ENCODE data around the gene VASH2.
A peak's percentile ranks its signal among the peaks of the same experiment; 100 is the strongest.
"Not testable (repeated sequence)": the region's sequence is repeated elsewhere in the genome, so short reads cannot be mapped to it uniquely, and the experiment has no call there.

Gene VASH2

DNA sequence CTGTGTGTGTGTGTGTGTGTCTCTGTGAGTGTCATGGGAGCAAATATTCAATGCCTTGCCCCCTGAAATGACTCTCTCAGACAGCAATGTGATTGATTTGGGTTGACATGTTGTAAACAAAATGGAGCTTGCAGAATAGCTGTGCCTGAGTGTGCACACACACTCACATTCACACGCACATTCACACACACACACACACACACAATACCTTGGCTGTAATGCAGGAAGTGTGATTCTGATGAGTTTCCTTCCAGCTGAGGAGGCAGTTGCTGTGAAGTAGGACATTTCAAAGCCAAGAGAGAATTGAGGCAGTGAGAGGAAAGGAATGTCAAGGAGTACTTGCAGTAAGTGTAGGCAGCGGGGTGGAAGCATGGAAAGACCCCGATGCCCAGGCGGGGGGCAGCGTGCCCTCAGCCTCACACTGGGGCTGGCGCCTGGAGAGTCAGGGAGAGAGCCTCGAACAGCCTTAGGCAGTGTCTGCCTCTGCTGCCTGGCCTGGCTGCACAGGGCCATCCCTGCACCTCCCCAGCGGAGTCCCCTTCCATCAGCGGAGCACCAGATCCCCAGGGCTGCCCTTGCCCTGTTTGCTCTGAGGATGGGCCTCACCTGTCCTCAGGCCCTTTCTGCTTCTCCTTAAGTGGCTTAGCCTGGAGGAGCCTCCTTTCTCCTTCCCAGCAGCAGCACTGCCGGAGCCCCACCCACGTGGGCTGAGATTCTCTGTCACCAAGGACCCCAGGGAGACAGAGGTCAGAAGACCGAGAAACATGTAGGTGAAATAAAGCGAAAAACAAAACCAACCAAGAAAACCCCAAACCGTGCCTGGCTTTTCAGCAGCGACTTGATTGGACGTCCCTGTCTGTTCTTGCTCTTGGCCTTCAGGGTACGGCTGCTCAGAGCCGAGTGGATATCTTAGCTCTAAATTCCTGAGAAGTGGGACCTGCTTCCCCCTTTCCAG lies 9.2 kb downstream of the VASH2 start:
- no peak for DNase-seq

DNA sequence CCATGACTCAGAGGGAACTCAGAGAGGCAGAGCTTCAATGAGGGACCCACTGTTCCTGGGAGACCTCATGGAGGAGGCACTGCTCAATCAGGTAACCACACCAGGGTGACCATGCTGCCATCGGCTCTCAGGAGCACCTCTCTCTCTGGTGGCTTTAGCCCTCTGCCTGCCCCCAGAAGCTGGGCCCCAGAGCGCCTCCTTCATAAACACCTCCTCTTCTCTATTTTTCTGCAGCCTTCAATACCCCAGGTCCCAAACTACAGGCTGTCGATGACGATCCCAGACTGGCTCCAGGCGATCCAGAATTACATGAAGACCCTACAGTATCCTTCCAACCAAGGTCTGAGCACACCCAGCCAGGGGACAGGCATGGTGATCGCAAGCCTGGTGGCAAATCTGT lies 10.6 kb downstream of the VASH2 start:
- no peak for DNase-seq

DNA sequence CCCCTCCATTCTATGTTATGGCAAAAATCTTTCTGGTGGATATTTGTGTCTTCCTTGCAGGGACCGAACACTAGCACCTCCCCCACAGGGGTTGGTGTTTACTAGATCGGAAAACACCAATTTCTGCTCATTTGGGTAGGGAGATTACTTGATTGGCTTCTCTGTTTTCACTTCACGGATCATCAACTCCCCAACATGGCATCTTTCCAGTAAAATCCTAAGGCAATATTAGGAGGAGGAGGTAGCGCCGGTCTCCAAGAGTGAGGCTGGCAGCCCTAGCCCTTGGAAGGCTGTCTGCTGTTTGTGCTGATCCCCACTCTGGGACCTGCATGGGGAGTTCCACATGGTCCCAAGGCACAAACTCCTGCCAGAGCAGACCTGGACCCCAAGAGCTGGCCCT lies 12.2 kb downstream of the VASH2 start:
- no peak for DNase-seq

DNA sequence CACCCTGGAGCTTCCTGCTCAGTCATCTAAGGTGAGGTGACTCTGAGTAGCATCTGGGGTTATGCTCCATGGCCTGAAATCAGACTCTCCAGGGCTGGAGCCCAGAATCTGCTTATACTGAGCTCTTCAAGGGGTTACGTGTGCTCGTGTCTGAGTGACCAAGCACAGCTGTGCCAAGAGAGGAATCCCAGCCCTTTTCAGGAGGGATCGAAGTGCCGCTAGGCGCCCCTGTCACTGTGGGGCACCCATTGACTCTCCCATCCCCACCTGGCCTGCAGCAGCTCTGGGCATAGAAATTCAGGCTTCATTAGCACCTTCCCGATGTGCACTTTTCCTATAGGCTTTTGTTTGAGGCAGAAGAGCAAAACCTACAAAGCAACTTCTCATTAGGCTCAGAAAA lies 13.8 kb downstream of the VASH2 start:
- DNase-seq: no peak

DNA sequence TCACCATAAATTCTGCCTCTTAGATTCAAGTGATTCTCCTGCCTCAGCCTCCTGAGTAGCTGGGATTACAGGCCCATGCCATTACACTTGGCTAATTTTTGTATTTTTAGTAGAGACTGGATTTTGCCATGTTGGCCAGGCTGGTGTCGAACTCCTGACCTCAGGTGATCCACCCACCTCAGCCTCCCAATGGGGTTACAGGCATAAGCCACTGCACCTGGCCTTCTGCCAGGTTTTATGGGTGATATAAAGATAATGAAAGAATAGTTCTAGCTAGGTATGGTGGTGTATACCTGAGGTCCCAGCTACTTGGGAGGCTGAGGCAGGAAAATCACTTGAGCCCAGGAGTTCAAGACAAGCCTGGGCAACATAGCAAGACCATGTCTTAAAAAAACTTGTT lies 14.7 kb downstream of the VASH2 start:
- not testable (repeated sequence) for DNase-seq

DNA sequence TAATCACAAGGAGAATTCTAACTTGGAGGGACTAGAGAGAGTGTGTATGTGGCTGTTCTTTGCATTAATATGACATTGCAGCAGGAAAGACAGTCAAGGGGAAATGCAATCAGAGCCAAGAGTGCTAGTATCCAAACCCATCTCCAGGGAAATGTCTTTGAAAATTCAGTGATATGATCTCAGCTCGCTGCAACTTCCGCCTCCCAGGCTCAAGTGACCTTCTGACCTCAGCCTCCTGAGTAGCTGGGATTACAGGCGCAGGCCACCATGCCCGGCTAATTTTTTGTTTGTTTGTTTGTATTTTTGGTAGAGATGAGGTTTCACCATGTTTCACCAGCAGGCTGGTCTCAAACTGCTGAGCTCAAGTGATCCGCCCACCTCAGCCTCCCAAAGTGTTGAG lies 16.3 kb downstream of the VASH2 start:
- no peak for DNase-seq

DNA sequence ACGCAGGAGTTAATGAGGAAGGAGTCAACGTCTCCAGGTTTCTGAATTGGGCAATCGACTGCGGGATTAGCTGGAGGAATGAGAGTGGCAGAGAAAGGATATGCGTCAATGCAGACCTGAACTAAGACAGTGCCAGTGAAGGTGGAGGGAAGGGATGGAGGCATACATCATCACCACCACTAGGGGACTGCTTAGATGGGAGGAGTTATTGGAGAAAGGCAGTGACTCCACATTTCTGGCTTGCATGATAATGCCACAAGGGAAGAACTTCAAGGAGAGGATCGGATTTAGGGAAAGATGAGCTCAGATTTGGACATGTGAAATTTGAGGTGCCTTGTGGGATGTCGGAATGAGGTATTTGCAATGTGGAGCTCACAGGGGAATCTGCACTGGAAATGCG lies 17.5 kb downstream of the VASH2 start:
- no peak for DNase-seq

DNA sequence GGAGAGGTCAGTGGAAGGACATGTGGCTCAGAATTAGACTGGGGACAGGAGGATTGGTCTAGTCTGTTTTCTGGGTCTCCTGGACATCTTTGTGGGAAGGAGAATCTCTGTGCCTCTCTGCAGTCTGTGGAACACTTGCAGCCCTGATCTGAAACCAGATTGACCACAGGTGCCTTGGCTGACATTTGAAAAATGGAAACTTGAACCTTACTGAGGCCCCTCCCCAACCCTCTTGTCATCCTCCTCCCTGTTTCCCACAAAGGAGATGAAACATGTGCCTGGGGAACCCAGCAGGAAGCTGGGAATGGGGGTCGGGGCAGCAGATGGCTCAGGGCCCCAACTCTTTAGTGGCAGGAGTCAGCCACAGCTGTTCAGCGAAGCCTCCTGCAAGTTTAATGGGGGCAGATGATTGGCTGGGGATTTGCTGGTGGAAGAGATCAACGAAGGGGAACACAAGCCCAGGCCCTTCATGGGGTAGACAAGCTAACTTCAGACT lies 18.1 kb downstream of the VASH2 start:
- DNase-seq: no peak

DNA sequence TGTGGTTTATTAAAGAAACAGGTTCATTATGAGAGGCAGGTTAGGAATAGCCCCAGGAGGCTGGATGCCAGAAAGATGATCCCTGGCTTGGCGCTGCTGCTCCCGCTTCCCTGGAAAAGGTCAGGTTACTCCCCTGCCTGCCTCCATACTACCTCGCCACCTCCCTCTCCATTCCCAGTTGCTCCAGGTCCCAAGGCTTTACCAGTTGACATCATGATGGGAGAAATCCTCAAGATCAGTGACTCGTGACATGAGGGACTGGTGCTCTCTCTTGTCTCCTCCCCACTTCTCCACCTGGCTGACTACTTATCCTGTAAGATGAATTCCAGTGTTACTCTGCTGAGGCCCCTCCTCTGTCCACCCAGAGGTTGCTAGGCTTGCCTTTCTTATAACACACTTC lies 19.7 kb downstream of the VASH2 start:
- no peak for DNase-seq

DNA sequence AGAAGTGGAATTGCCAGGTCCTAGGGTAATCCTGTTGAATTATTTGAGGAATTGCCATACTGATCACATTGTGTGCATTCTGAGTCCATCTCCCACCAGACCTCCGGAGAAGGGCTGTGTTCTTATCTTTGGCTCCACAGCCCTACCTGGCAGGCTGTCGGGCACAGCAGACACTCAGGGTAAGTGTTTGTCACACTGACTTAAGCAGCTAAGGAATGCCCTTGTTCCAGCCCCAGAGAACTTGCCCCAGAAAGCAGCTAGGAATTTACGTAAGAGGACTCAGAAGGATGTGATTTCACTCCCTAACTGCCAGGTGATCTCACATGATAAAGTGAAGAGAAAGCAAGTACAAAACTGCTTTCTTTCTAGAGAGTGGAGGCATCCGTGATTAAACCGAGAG lies 21.0 kb downstream of the VASH2 start:
- no peak for DNase-seq

DNA sequence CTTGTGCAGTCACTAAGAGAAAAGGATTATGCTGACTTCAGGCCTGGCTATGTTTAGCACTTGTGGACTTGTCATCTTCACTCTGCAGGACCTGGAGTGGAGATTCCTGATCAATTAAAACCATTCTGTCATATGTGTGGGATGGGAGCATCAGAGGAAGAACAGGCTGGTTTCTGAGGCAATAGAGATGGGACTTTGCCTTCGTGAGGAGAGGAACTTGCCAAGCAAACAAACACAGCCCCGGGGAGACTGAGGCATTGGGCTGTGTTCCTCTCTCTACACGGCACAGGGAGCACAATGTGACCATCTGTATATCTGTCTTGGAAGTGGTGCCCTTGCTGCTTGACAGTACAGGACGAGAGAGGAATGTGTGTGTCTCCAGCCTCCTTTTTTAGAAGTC lies 23.1 kb downstream of the VASH2 start:
- DNase-seq: no peak

DNA sequence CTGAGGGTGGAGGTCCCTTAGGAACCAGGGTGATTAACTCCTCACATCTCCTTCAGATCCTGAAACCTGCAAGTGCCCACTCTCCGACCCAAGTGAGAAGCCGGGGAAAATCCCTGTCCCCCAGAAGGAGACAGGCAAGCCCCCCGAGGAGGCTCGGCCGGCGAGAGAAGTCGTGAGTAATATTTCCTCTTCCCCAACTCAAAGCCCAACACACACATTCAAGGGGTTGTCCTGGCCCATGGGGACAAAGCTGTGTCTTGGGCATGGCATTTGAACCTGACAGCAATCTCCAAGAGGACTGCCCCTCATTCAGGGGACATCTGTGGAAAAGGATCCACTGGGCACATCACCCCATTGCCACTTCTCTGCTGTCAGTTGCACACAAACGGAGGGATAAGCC lies 23.6 kb downstream of the VASH2 start:
- no peak for DNase-seq

DNA sequence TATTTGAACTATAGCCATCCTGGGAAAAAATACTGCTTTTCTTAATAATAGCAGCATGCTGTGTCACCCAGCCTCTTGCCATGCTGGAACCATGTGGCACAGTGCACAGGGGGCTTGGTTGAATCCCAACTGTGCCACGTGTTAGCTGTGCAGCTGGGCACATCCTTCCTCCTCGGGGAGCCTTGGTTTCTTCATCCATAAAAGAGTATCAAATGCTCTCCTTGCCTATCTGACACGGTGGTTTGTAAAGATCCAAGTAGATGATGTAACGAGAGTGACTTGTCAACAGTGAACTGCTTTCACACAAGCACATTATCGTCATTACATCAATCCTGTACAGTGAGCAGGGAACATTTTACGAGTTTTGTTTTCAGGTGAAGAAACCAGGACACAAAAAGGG lies 24.4 kb downstream of the VASH2 start:
- DNase-seq: no peak

DNA sequence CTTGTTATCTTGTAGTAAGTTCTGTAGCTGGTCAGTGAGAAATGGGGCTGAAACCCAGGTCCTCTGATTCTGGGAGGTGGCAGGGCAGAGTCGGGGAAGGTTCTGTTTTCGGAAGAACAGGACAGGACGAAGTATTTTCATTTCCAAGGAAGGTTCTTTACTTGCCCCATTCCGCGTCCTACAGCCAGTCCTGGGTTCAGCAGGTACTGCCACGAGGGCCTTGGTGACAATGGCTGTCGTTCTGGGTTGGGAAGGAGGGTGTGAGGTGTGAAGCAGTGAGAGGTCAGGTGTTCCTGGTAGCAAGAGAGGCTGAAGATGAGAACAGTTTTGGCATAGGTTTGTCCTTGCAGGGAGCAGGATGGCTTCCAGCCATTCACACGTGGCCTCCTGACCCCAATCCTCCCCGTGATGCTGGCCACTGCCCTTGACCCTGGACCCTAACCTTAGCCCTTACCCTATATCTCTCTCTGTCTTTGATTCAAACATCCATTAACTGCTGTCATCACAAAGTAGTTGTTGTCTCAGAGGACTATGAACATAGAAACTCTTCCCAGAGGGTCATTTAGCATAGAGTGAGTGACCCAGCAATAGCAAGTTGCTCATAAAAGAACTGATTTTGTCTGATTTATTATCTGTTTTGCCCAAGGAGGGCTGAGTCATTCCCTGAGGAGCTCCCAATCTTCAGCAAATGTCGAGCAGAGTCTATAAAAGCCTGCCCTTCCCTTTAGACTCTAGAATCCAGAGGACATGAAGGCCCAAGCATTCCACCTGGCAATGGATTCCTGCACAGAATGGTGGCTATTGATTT lies 25.0 kb downstream of the VASH2 start:
- DNase-seq: no peak

DNA sequence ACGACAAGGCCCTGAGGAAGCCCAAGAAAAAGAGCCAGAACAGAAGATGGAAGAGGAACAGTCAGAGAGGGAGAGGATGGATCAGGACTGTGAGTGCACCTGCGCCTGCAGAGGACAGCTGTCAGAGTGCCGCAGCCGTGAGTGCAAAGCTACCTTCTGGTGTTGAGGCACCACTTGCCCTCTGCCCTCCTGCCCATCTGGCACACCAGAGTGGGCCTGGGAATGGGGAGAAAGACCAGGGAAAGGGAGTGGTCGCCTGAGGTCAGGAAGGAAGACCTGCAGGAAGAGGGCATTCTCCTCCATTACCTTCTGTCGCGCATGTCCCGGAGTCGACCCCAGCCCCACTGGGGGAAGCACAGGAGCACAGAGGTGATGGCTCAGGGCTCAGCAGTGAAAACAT lies 26.2 kb downstream of the VASH2 start:
- no peak for DNase-seq

DNA sequence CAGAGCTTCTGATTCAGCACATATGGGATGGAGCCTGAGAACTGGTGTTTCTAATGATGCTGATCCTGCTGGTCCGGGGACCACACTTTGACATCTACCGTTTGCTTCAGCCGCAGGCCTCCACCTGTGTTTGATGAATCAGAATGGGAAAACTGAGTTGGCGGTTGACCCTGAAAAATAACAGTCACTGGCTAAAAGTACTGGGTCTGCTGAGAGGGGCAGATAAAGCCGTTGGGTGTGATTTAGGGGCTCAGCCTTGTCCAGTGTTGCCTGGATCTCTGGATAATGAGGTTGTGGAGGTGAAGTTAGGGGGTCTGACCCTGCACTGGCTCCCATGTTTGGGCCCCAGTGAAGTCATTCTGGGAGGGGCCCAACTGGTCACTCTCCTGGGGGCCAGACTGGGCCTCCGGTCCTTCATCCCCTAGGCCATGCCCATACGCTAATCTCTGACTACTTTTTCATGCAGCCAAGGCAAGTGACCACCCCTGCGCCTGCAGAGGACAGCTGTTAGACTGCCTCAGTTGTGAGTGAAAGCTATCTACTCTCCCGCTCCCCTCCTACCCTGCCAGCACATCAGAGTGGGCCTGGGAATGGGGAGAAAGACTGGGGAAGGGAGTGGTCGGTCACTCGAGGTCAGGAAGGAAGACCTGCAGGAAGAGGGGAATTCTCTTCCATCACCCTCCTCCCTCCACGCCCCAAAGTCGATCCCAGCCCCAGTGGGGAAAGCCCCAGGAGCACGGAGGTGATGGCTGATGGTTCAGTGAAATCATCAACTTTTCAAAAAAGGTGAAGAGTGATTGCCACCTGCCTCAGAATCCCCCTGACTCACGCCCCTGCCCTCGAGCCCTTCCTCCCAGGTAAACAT lies 27.7 kb downstream of the VASH2 start:
- DNase-seq: no peak

DNA sequence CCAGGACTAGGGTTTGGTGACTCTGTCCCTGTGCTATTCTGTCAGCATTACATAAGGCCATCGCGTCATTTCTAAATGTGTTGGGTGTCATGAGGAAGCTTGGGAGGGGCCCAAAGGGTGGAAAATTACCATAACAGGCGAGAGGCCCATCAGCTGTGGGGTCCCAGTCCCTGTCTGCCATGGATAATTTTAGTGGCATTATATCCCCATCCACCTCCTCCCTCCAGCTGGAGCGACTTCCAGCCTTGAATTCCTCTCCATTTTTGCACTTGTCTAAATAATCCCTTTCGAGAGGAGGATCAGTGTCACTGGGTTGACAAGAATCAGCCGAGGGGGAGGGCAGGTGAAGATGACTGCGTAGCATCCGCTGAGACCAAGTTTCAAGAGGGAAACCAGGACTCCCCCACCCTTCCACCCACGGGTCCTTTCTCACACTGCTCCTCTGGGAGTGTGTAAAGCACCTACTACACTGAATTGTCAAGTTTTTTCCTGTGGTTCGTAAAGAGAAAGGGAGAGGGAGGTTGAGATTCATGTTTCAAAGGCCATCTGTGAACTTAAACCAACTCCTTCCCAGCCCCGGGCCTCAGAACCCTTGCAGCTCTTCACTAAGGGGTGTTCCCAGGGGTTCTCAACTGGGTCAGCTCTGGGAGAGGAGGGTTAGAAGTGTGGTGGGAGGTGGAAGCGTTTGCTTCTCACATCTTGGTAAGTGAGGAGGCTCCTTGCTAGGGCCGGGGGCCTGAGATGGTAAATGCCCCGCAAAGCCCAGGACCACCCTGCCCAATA lies 29.2 kb downstream of the VASH2 start:
- DNase-seq: peak; percentile 58

DNA sequence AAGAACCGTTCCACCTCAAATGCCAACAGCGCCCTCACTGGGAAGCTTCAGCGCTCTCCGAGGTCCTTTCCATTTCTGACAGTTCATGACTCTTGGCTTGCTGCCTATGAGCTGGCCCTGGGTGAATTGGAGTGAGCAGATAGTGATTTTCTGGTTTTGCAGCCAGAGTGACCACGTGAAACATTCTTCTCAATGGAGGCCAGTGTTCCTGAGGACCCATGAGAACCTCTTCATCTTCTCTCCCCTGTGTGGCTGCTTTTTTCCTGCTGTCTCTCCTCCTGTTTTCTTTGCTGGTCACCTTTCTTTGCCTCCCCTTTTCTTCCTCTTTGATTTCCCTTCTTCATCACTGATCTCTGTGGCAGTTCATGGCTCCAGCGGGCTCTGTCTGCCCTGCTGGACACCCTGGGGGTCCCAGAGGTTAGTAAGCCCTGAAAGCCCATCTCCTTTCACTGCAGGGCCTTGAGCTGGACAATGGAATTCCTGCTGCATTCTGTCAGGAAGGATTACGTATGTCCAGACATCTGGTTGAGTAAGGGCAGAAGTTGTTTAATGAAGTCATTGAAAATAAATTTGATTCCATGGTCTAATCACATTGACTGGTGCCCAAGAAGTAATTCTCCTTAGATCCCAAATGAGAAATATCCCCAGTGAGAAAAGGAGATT lies 29.9 kb downstream of the VASH2 start:
- no peak for DNase-seq

DNA sequence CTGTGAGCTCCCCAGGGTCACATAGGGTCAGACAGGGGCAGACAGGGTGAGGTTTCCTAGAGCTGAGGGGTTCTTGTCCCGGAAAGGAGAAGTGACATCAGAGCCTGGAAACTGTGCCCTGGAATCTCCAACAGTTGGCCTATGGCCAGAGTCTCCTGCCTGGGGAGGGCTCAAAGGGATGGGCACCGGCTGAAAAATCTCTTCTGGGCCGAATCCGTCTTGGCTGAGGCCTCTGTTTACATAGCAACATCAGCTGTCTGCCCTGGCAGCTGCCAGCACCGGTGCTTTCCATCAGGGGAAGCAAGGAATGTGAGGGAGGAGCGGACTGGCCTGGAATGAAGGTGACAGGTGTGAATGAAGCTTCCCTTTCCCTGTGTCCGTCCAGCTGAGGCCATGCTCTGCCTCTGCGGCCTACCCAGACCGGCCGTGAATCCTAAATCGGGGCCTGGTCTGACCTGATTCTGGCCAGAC lies 30.7 kb downstream of the VASH2 start:
- no peak for DNase-seq

DNA sequence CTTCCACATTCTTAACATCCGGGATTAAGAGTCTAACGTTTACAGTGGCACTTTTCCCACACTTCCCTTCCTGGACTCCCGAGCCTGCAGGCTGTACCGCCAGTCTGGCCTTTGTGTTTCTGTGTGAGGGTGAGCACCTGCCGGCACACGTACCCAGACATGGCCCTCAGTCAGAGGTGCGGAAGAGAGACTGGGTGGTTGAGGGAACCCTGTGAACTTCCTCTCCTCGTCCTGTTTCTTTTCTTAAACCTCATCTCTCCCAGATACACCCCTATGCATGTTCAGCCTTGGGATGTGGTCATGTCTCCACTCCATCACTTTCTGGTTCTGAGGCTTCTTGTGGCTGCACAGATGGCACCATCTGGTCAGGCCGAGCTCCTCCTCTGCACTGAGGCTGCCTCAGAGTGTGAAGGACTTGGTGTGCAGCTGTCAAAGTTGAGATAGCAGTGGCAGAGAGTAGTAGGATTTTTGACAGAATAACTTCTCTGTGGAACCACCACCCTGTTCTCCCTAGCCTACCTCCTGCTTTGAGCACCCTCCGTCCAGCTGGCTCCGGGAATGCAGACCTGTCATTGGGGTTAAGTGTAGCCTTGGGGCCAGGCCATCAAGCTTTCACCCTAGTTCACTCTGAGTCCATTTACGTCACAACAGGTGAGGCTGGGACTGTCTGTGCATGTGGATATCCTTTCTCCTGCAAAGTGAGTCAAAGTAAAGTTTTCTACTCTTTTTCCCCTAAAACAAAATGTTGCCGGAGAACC lies 31.4 kb downstream of the VASH2 start:
- DNase-seq: no peak
